Measurements from ENCODE around the gene POGK.

GRCh38 chr1:166868639-166869038 is 29.4 kb downstream of the POGK start:
- TF ChIP-seq CTCF (conservative IDR thresholded peaks at IDR 0.05; ENCODE audit: low read length): no peak
- TF ChIP-seq EZH2phosphoT487 (IDR thresholded peaks at IDR 0.05; ENCODE audit: borderline replicate concordance): no peak

Data from Loucy (cell line).